GM13977 (cell line): ENCODE measurements around the gene MFSD2A.

Experiments
- DNase-seq: peaks from one replicate; pipeline ENCODE4 v3.0.0; 2012; ENCODE audit warnings: low spot score
- in situ Hi-C: fragments of 300-500 bp; cut with MboI; formaldehyde crosslinking; loops from one replicate; pipeline ENCODE4 v1.12.0; 2022; ENCODE audit warnings: low sequenced_read_pairs, low pct_unique_long_range_greater_than_20kb, mixed read lengths, inconsistent platforms; ENCODE audit not compliant: unreplicated experiment
- TF ChIP-seq, protein P1 (sequence below): IDR thresholded peaks from 2 replicates; pipeline ENCODE4 v1.5.1; 2012; ENCODE audit warnings: mild to moderate bottlenecking, control low read depth; ENCODE audit not compliant: insufficient read depth; ENCODE audit errors: extremely low read depth, missing control alignments

MFSD2A gene

GRCh38 chr1:39987869-39988268 lies 32.9 kb downstream of the MFSD2A start:
- in situ Hi-C loops: loop anchor here (10.0 kb wide), 1 partner anchor 47 kb away; no protein-coding TSS in a partner anchor
- TF ChIP-seq, protein P1, sequence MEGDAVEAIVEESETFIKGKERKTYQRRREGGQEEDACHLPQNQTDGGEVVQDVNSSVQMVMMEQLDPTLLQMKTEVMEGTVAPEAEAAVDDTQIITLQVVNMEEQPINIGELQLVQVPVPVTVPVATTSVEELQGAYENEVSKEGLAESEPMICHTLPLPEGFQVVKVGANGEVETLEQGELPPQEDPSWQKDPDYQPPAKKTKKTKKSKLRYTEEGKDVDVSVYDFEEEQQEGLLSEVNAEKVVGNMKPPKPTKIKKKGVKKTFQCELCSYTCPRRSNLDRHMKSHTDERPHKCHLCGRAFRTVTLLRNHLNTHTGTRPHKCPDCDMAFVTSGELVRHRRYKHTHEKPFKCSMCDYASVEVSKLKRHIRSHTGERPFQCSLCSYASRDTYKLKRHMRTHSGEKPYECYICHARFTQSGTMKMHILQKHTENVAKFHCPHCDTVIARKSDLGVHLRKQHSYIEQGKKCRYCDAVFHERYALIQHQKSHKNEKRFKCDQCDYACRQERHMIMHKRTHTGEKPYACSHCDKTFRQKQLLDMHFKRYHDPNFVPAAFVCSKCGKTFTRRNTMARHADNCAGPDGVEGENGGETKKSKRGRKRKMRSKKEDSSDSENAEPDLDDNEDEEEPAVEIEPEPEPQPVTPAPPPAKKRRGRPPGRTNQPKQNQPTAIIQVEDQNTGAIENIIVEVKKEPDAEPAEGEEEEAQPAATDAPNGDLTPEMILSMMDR: no peak
- no peak for DNase-seq

DNA sequence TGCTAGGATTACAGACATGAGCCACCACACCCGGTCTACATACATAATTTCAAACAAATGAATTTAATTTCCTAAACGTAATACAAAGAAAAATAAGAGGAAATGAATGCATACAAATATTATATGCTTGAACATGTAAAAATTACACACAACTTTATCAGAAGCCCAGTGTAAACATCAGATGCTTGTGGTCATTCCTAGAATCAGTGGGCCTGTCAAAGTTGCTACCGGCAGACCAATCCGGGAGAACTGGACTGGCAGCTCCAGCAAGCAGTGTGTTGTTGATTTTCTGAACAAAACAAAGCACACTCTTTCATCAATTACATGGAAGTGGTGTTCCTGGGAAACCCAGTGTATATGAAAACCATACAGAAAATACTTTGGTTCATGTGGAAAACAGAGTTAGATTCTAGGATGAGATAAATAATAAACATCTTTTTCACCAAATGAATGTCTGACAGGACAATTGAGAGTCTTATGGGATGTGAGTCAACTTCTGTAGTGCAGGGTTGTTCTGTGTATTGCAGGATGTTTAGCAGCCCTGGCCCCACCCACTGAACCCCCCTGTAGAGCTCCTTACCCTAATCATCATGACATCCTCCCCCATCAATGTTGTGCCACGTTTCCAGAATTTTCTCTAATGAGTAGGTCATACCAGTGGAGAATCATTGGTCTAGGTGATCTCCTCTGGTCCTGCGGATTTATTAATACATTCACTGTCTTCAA lies 33.8 kb downstream of the MFSD2A start:
- TF ChIP-seq, protein P1: no peak
- DNase-seq: no peak
- in situ Hi-C loops: loop anchor here (10.0 kb wide), 1 partner anchor 46 kb away; no protein-coding TSS in a partner anchor

DNA sequence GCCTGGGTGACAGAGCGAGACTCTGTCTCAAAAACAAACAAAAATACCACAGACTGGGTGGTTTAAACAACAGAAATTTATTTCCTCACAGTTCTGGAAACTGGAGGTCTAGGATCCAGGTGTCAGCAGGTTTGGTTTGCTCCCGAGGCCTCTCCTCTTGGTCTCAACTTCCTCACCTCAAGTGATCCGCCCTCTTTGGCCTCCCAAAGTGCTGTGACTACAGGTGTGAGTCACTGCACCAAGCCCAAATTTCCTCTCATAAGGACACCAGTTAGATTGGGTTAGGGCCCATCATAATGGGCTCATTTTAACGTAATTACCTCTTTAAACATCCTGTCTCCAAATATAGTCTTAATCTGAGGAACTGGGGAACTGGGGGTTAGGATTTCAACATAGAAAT lies 35.5 kb downstream of the MFSD2A start:
- in situ Hi-C loops: no loop called here

GRCh38 chr1:39992234-39992633 lies 37.3 kb downstream of the MFSD2A start:
- DNase-seq: no peak
- in situ Hi-C loops: no loop called here

More for the DNA sequence above, 35.5 kb downstream of the MFSD2A start:
- DNase-seq: no peak
- TF ChIP-seq, protein P1: no peak

DNA sequence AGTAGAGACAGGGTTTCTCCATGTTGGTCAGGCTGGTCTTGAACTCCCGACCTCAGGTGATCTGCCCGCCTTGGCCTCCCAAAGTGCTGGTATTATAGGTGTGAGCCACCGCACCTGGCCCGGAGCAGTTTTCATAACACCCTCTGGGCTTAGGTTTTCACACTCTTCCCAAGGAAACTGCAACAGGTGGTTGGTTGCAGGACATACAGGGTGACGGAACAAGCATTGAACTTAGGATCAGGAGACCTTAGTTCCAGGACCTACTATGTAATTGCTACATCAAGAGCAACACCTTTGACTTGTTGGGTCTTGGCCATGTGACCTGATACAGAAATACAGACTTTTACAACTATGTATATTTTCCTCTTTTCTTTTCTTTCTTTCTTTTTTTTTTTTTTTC lies 37.9 kb downstream of the MFSD2A start:
- TF ChIP-seq, protein P1: no peak
- DNase-seq: no peak
- in situ Hi-C loops: no loop called here

More at GRCh38 chr1:39992234-39992633, 37.3 kb downstream of the MFSD2A start:
- TF ChIP-seq, protein P1: no peak

GRCh38 chr1:39995973-39996393 lies 41.0 kb downstream of the MFSD2A start:
- DNase-seq: peak; percentile 75
- TF ChIP-seq, protein P1: peak; percentile 0
- in situ Hi-C loops: no loop called here
